Mucosa of descending colon (tissue), 3 donors: ENCODE data around the gene RNF123. TPM values are rescaled to one million over a fixed set of nuclear protein-coding genes. Genes with fewer than 3 reads are reported as not detected.

Experiments used
- ATAC-seq: fragments of 200-7000 bp; cut with Tn5 transposase; one replicate; pipeline ENCODE4 v1.9.1; 2020; ENCODE audit warnings: mild to moderate bottlenecking, moderate library complexity
- DNase-seq, 3 donors: peaks; one replicate each; pipeline ENCODE4 v3.0.0-alpha.2; 2020
- H3K36me3 ChIP-seq: fragments of 200-600 bp; one replicate; pipeline ENCODE4 v1.8.0; 2021; ENCODE audit warnings: low read depth, mild to moderate bottlenecking
- H3K4me1 ChIP-seq: fragments of 200-600 bp; one replicate; pipeline ENCODE4 v1.8.0; 2021; ENCODE audit warnings: low read depth, mild to moderate bottlenecking
- H3K4me3 ChIP-seq: fragments of 200-600 bp; one replicate; pipeline ENCODE4 v1.8.0; 2021; ENCODE audit warnings: mild to moderate bottlenecking
- H3K9me3 ChIP-seq: fragments of 200-600 bp; one replicate; pipeline ENCODE4 v1.8.0; 2021; ENCODE audit warnings: mild to moderate bottlenecking
- CTCF ChIP-seq: fragments of 200-600 bp; IDR thresholded peaks from one replicate; pipeline ENCODE4 v1.8.0; 2022; ENCODE audit warnings: antibody characterized with exemption, mild to moderate bottlenecking
- intact Hi-C, 2 donors: fragments of 100-400 bp; cut with DNase I in 1 of 2; cut with micrococcal nuclease in 1 of 2; formaldehyde crosslinking; loops; one replicate each; pipeline versions ENCODE4 v1.11.0 to v1.11.1; 2022; cut with DNase I, micrococcal nuclease
- total RNA-seq, 3 donors: library from RNA; stranded (reverse); fragmentation: NEBNext Ultra II Directional in 2 of 3; extraction: Animal tissue kit (Norgen Biotek cat#: 25700) in 2 of 3; gene quantifications; one replicate each; pipeline versions ENCODE4 v1.2.1 to v1.2.4, GENCODE V29; 2021 to 2023
- donor health status: DM: no; HTN: no; CAD: no; lungs with moderate emphysema.
- donor health status: DM: no; HTN: no; CAD: no.
- donor health status: DM: no; HTN: yes; CAD: no.

RNF123 gene
- total RNA-seq, 3 donors from 2014 or later = 45.5 to 58.1 (median 51.0) TPM

DNA sequence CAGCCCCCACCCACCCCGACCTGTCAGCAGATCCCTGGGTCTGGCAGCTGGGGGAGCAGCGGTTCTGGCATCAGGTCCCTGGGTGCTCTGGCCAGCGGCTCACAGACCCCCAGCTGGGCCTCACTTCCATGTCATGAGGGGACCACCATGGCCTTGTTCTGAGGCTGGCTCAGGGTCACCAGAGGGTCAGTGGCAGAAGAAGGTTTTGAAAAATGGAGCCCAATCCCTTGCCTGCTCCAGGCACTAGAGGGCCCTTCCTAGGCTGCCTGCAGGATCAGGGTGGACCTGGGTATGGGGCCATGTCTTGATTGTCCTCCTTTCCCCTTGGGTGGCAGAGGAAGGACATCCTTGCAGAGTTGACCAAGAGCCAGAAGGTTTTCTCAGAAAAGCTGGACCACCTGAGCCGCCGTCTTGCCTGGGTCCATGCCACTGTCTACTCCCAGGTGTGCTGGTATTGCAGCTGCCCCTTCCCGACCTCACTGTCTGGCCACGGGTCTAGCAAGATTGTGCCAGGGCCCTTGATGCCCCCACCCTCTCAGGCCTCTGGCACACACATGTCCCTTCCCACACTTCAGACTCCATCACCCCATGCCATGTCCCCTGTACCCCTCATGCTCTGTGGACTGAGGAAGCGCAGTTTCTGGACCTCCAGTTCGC lies 17.2 kb downstream of the RNF123 start:
- ATAC-seq (no peak), DNase-seq (peak in 1 of 3 donors; percentile 28)
- Histone ChIP-seq H3K9me3 (no peaks in the 10 kb centered on the region), H3K36me3 (peaks cover 5% of the 10 kb centered on the region), H3K4me3 (no peak overlapping the region), H3K4me1 (no peaks in the 10 kb centered on the region)
- intact Hi-C loops = no loop called here
- no peak for TF ChIP-seq CTCF

- ATAC-seq = no peak
- peak in 1 of 3 donors; percentile 11 for DNase-seq
- no peak for TF ChIP-seq CTCF
- intact Hi-C loops = no loop called here
- Histone ChIP-seq H3K36me3 (peaks cover 5% of the 10 kb centered on the region), H3K4me3 (no peak overlapping the region), H3K9me3 (no peaks in the 10 kb centered on the region), H3K4me1 (no peaks in the 10 kb centered on the region)
These were observed 17.7 kb downstream of the RNF123 start for GRCh38 chr3:49707113-49707480.

DNA sequence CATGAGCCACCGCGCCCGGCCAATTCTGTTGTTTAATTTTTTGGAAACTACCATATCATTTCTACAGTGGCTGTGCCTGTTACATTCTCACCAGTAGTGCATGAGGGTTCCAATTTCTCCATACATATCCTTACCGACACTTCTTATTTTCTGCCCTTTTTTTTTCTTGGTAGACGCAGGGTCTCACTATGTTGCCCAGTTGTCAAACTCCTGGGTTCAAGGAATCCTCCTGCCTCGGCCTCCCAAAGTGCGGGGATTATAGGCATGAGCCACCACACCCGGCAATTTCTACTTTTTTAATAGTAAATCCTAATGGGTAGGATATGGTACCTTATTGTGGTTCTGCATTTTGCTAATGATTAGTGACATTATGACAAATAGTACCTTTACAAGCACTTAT lies 20.5 kb downstream of the RNF123 start:
- Histone ChIP-seq H3K9me3 (no peaks in the 10 kb centered on the region), H3K4me1 (no peaks in the 10 kb centered on the region), H3K4me3 (no peak overlapping the region), H3K36me3 (peaks cover 5% of the 10 kb centered on the region)
- no peak for TF ChIP-seq CTCF
- no peak for DNase-seq
- no peak for ATAC-seq
- intact Hi-C loops = no loop called here

DNA sequence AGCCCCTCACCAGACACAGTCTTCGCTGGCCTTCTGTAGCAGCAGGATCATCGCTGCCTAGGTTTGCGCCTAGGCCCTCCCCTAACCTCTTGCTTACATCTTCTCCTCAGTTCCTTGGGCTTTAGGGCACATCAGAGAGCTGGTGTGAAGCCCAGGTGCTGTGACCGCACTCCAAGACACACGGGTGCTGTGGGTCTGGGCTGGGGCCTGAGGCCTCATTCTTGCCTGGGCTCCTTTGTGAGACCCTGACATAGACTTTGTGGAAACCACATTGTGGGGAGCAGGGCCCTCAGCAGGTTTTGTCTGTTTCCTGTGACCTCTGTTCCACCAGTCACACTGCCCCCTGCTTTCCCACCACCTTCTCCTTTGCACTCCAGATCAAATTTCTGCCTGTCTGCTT lies 22.1 kb downstream of the RNF123 start:
- ATAC-seq (no peak), DNase-seq (no peak)
- intact Hi-C loops = no loop called here
- Histone ChIP-seq H3K4me1 (no peaks in the 10 kb centered on the region), H3K9me3 (no peaks in the 10 kb centered on the region), H3K4me3 (no peak overlapping the region), H3K36me3 (no peaks in the 10 kb centered on the region)
- TF ChIP-seq CTCF = no peak

- intact Hi-C loops = no loop called here
- Histone ChIP-seq H3K36me3 (no peaks in the 10 kb centered on the region), H3K4me3 (no peak overlapping the region), H3K9me3 (no peaks in the 10 kb centered on the region), H3K4me1 (no peaks in the 10 kb centered on the region)
- no peak for ATAC-seq
- no peak for TF ChIP-seq CTCF
- no peak for DNase-seq
These were observed 22.8 kb downstream of the RNF123 start for GRCh38 chr3:49712166-49712565.
